Activated CD8-positive, alpha-beta memory T cell treated with anti-CD3 and anti-CD28 coated beads for 1 hour (primary cell): Measurements from ENCODE around the gene CXCR3.
"Not testable (repeated sequence)": the region's sequence is repeated elsewhere in the genome, so short reads cannot be mapped to it uniquely, and the experiment has no call there.

Source experiments
- DNase-seq, 2 donors: peaks; one replicate each; pipeline ENCODE4 v3.0.0-alpha.2; 2020; ENCODE audit warnings: low read depth in 1 of 2; ENCODE audit errors: extremely low read depth in 1 of 2

Gene CXCR3

DNA sequence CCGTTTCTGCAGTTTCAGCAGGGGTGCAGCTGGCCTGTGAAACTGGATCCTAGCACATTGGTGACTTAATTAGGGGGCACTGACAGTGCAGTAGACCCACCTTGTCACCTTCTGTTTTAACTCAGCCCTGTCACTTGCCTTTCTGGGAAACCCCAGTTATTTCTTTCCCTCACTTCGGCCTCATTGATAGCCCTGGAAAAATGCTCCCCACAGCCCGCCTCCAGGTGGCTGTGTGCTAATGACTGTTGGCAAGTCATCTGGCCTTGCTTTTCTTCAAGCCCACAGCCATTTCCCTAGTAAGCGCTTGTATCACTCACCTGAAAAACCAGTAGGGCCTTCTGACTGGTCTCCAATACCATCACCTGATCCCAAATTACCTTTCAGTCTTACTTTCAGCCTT is 3.3 kb downstream of the CXCR3 start:
- DNase-seq = no peak

DNA sequence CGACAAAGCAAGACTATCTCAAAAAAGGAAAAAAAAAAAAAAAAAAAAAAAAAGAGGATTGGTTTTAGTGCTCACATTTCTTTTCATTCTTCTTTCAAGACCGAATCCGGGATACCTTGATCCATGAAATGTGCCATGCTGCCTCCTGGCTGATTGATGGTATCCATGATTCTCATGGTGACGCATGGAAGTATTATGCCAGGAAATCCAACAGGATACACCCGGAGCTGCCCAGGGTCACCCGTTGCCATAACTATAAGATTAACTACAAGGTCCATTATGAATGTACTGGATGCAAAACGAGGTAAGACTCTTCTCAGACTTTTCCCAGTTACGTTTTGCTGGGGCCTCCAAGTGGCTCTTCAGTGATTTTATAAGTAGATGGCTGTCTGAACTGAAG is 6.1 kb downstream of the CXCR3 start:
- no peak for DNase-seq

DNA sequence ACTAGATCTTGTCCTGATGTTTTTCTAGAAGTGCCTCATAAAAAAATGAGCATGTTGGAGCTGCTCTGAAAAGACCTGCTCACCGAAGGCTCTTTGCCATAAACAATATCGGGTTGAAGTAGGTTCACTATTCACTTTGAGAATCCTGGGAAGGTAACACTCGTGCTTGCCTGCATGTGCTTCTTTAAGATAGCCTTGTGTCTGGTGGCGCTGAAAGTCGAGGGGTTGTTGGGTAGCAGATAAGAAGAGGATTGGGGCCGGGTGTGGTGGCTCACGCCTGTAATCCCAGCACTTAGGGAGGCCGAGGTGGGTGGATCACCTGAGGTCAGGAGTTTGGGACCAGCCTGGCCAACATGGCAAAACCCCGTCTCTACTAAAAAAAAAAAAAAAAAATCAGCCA is 6.6 kb downstream of the CXCR3 start:
- not testable (repeated sequence) for DNase-seq

DNA sequence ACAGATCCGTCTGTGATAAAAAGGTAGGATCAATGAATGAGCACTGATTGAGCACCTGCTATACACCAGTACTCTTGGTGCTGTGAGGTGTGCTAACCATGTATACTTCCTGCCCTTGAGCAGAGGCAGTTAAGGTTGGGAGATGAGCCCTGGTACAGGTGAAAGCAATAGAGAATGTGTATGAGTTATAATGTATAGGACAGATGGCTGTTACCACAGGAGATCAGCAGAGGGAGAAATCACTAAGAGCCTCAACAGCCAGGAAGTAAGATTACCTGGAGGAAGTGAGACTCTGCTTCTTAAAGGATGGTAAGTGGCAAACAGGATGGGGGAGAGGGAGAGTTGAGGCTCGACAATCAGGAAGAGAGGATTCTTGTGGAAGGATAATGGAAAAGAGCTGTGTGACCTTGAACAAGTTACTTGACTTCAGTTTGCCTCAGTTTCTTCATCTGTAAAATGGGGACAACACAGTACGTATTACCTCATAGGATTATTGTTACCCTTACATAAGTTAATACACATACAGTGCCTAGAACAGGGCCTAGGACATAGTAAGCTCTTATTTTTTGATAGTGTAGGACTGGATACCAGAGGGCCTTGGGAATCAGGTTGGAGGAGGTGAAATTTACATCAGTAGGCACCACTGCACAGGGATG is 9.1 kb downstream of the CXCR3 start:
- DNase-seq = no peak

GRCh38 chrX:71607488-71607887 is 10.8 kb downstream of the CXCR3 start:
- no peak for DNase-seq

DNA sequence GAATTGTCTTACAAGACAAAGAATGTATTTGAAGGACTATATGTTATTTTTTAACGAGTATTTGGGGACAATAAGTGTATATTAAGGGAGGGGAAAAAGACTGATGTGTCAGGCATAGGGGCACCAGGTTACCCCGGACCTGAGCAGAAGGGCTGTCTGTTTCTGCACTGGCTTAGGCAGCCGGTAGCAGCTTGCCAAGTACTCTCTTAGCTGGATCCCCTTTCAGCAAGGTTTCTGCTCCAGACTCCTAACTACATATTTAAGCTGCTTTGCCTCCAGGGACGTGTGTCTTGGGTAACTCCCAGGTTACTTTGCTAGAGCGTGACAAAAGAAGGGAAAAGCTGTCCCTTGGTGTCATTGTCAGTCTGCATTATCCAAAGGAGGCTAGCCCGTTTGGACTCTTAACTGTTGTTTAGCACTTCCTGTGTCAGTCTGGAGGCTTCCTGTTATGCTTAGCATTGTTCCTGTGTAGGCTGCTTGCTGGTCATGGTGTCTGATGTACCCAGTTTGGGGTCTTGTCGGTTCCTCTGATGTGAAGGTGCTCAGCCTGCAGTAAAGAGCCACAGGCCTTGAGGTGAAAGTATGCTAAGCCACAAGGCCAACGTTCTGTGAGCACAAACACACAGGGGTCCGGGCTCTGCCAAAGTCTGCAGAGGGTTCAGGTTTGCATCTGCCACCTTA is 11.6 kb downstream of the CXCR3 start:
- no peak for DNase-seq

DNA sequence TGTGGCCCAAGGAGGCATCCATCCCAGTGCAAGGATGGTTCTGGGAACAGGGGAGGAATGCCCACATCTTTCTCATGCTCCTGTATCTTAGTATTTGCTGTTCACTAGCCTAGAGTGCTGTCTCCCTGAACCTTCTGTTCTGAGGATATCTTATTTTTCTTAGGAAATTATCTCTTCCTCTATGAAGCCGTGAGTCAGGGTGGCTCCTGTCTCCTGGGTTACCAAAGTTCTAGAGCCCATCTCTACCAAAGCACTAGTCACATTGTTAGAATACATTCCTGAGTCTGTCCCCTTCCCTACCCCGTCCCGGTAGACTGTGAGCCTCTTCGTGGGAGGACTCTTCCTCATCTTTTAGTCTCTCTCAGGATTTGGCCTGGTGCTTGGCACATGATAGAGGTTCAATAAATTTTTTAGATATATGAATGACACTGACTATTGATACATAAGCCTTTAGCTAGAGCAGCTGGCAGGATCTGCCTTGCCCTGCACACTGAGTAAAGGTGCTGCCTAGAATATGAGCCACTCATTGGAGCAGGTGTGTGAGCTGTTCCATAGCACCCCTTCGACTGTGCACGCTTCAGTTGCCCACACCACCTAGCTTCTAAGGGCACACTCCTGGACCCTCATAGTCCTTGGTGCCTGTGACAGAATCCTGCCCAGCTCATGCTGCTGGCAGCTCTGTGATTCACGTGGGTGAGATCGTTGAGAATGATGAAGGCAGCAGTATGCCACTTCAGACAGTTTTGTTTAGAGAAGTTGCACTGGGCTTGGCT is 13.3 kb downstream of the CXCR3 start:
- DNase-seq = no peak

DNA sequence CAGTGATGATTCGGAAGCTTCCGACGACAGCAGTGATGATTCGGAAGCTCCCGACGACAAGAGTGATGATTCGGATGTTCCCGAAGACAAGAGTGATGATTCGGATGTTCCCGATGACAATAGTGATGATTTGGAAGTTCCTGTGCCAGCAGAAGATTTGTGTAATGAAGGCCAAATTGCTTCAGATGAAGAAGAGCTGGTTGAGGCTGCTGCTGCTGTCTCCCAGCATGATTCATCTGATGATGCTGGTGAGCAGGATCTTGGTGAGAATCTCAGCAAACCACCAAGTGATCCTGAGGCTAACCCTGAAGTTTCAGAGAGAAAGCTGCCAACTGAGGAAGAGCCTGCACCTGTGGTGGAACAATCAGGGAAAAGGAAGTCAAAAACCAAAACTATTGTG is 14.2 kb downstream of the CXCR3 start:
- DNase-seq = no peak

GRCh38 chrX:71603618-71604017 is 14.7 kb downstream of the CXCR3 start:
- DNase-seq = no peak

- no peak for DNase-seq
Measured at GRCh38 chrX:71599965-71600364, 18.3 kb downstream of the CXCR3 start.

GRCh38 chrX:71593210-71593609 is 25.1 kb downstream of the CXCR3 start:
- not testable (repeated sequence) for DNase-seq

DNA sequence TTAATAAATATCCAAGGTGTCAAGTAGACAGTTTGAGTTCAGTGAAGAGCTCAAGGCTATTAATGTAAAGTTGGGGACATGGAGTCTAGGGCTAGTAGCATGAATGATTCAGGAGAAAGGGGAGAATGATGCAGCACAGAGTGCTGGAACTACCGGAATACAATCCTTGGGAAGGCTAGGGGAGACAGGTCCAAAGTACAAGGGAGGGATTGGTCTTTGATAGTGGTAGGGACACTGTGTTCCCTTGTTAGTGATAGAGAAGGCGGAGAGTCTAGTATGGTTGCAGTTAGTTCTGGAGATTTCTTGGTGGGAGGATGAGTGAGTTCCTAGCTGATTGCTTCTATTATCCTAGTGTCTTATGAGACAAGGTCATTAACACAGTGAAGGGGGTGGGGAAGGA is 31.4 kb downstream of the CXCR3 start:
- no peak for DNase-seq

- no peak for DNase-seq
Measured at GRCh38 chrX:71581210-71581609, 37.1 kb downstream of the CXCR3 start.

- no peak for DNase-seq
Measured at GRCh38 chrX:71579990-71580380, 38.3 kb downstream of the CXCR3 start.

- no peak for DNase-seq
Measured at GRCh38 chrX:71579136-71579989, 38.9 kb downstream of the CXCR3 start.

DNA sequence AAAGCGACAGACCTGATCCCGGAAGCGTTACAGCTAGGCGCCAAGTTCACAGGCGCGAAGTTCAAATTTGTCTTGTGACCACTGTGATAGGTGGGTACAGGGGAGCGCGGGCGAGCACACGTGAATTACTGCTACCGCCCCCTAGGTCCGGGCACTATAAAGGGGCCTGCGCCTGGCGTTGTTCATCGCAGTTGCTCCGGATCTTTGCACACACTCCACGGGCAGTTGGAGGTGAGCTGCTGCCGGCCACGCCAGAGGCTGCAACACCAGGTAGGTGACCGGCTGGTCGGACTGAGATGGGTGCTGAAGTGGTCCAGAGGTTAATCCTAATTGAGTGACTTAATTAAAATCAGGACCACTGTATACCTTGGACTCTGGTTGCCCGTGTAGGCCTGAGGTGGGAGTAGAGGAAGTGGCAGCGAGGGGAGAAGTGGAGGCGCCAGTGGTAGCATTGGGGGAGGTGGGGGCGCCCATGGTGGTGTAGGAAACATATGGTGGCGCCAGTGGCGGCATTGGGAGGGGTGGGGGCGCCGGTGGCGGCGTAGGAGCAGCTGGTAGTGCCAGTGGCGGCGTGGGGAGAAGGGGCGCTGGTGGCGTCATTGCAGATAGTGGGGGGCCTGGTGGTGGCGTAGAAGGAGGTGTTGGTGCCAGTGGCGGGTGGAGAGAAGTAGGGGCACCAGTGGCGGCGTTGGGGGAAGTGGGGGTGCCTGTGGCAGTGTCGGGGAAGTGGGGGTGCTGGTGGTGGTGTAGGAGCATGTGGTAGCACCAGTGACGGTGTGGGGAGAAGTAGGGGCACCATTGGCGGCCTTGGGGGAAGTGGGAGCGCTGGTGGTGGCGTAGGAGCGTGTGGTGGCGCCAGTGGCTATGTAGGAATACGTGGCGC is 39.8 kb downstream of the CXCR3 start, which contains the start of gene GCNA:
TSS of gene GCNA (plus strand) at position 185 of the 883 bp plus-strand sequence. CDS start 2,385 bp downstream, outside the sequence.
- DNase-seq = no peak

GRCh38 chrX:71577682-71578081 is 40.6 kb downstream of the CXCR3 start:
- DNase-seq = no peak

GRCh38 chrX:71573590-71573989 is 44.7 kb downstream of the CXCR3 start:
- no peak for DNase-seq

GRCh38 chrX:71571390-71571789 is 46.9 kb downstream of the CXCR3 start:
- not testable (repeated sequence) for DNase-seq
